Islet precursor cell (in vitro differentiated cells): ENCODE data around the gene BCOR.

Experiments used
- DNase-seq: peaks from one replicate; pipeline ENCODE4 v3.0.0-alpha.2; 2018

Gene BCOR

GRCh38 chrX:40015693-40016092 is 82.1 kb downstream of the BCOR start:
- no peak for DNase-seq

- peak; percentile 90 for DNase-seq
Measured at GRCh38 chrX:40013266-40014195, 84.2 kb downstream of the BCOR start.

- peak; percentile 81 for DNase-seq
Measured at GRCh38 chrX:40012868-40013265, 84.9 kb downstream of the BCOR start.

- peak; percentile 81 for DNase-seq
Measured at GRCh38 chrX:40012039-40012867, 85.5 kb downstream of the BCOR start.

- no peak for DNase-seq
Measured at GRCh38 chrX:40011322-40012038, 86.3 kb downstream of the BCOR start.

GRCh38 chrX:40010550-40011321 is 87.0 kb downstream of the BCOR start:
- peak; percentile 89 for DNase-seq

- DNase-seq = no peak
Measured at GRCh38 chrX:40009890-40010289, 87.9 kb downstream of the BCOR start.

- DNase-seq = peak; percentile 73
Measured at GRCh38 chrX:40009462-40009851, 88.3 kb downstream of the BCOR start.

- peak; percentile 88 for DNase-seq
Measured at GRCh38 chrX:40008791-40009461, 88.8 kb downstream of the BCOR start.

GRCh38 chrX:40007756-40008705 is 89.7 kb downstream of the BCOR start:
- DNase-seq = peak; percentile 63

GRCh38 chrX:40007131-40007755 is 90.5 kb downstream of the BCOR start:
- peak; percentile 96 for DNase-seq

GRCh38 chrX:40006106-40007017 is 91.4 kb downstream of the BCOR start:
- DNase-seq = peak; percentile 93

- peak; percentile 53 for DNase-seq
Measured at GRCh38 chrX:40005292-40006011, 92.3 kb downstream of the BCOR start.

GRCh38 chrX:40004921-40005291 is 92.9 kb downstream of the BCOR start:
- peak; percentile 54 for DNase-seq

GRCh38 chrX:40004246-40004535 is 93.6 kb downstream of the BCOR start:
- peak; percentile 74 for DNase-seq

- peak; percentile 81 for DNase-seq
Measured at GRCh38 chrX:40003428-40004245, 94.1 kb downstream of the BCOR start.

- DNase-seq = peak; percentile 55
Measured at GRCh38 chrX:40003071-40003427, 94.7 kb downstream of the BCOR start.
